HL-60 (cell line): ENCODE data around the gene TRNP1.

ENCODE experiments used
- DNase-seq, 2 experiments: peaks; one replicate each; pipeline ENCODE4 v3.0.0-alpha.2; 2010 to 2020; ENCODE audit warnings: low read depth in 1 of 2, low spot score in 1 of 2
- H3K27ac ChIP-seq: fragments of 250-450 bp; sonication (Bioruptor Pico); replicated peaks from 2 replicates; pipeline ENCODE4 v1.5.1; 2020; ENCODE audit warnings: mild to moderate bottlenecking, moderate library complexity
- H3K27me3 ChIP-seq: fragments of 250-450 bp; sonication (Bioruptor Pico); 2 replicates; pipeline ENCODE4 v1.5.1; 2021; ENCODE audit warnings: mild to moderate bottlenecking, moderate library complexity; ENCODE audit not compliant: insufficient read depth, poor library complexity, severe bottlenecking
- H3K4me3 ChIP-seq: replicated peaks from 2 replicates; pipeline ENCODE4 v1.5.1; 2011; ENCODE audit warnings: mild to moderate bottlenecking, control low read depth, low read length; ENCODE audit not compliant: insufficient read depth
- POLR2AphosphoS5 ChIP-seq: IDR thresholded peaks from 2 replicates; pipeline ENCODE4 v1.6.1; 2012; ENCODE audit warnings: low read depth
- REST ChIP-seq: IDR thresholded peaks from 2 replicates; pipeline ENCODE4 v1.6.1; 2012; ENCODE audit warnings: low read depth; ENCODE audit not compliant: insufficient replicate concordance
- SPI1 ChIP-seq: IDR thresholded peaks from 2 replicates; pipeline ENCODE4 v1.6.1; 2012; ENCODE audit warnings: low read depth, mild to moderate bottlenecking, borderline replicate concordance

Gene TRNP1

DNA sequence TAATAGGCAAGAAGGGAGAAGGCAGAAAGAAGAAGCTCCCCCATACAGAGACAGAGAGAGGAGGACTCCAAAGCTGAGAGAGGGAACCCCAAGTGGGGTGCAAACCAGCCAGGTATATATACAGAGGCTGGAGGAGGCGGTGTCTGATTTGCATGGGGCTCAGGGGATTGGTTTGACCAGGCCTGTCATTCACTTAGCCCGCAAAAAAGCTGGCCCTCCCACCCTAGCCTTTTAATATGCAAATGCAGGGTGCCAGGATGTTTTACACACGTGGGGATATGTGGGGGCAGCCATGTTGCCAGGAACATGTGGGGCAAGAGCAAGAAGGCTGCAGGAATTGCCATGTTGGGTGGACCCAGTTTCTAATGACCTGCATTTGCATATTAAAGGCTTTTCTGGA is 56.1 kb downstream of the TRNP1 start:
- H3K27ac ChIP-seq: no peak overlapping the region
- DNase-seq: no peak
- no peaks in the 10 kb centered on the region for H3K27me3 ChIP-seq
- no peak overlapping the region for H3K4me3 ChIP-seq
- no peak for TF ChIP-seq REST
- TF ChIP-seq POLR2AphosphoS5: no peak
- no peak for TF ChIP-seq SPI1
